Measurements from ENCODE around the gene ASIC5.

Gene ASIC5

DNA sequence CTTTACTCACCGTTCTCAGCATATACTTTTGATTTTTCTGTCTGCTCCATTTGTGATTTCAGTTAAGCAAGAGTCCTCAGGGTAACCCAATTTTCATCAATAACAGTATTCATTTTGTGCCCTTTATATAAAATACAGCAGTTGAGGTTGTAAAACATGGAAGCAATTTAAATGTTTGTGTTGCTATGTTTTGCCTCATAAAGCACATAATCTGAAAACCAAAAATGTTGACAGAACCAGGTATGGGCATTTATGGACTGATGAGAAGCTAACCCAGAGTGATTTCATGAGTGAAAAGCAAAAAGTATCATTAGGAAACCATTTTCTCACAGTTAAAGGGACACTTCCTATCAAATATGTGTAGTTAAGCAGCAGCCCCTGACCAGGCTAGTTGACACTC is at the start of gene ASIC5:
TSS of gene ASIC5 (minus strand) at position 101 of the 400 bp plus-strand sequence. CDS start at position 50, 51 bp downstream.
- TF ChIP-seq ZSCAN4 (tag by site-specific recombination; IDR thresholded peaks at IDR 0.05) (no peak), BCL11B (tag by site-specific recombination; IDR thresholded peaks at IDR 0.05; ENCODE audit: low read depth) (no peak), ZNF658 (tag by site-specific recombination; IDR thresholded peaks at IDR 0.05) (no peak), ZNF514 (tag by site-specific recombination; IDR thresholded peaks at IDR 0.05) (no peak), ZBTB7A (tag by site-specific recombination; IDR thresholded peaks at IDR 0.05; ENCODE audit: low read depth) (no peak), ZNF747 (tag by site-specific recombination; IDR thresholded peaks at IDR 0.05) (no peak), SP7 (tag by site-specific recombination; IDR thresholded peaks at IDR 0.05) (no peak), KLF7 (tag by site-specific recombination; IDR thresholded peaks at IDR 0.05; ENCODE audit: borderline replicate concordance) (no peak), ZBTB44 (tag by site-specific recombination; IDR thresholded peaks at IDR 0.05) (no peak), GLIS2 (tag by site-specific recombination; IDR thresholded peaks at IDR 0.05) (no peak), WT1 (tag by site-specific recombination; IDR thresholded peaks at IDR 0.05) (no peak), SETDB1 (IDR thresholded peaks at IDR 0.05; ENCODE audit: insufficient read length, low read length) (no peak), ZNF560 (tag by site-specific recombination; IDR thresholded peaks at IDR 0.05; ENCODE audit: borderline replicate concordance) (no peak), AEBP2 (tag by site-specific recombination; IDR thresholded peaks at IDR 0.05; ENCODE audit: borderline replicate concordance) (no peak), ZBTB8A (tag by site-specific recombination; IDR thresholded peaks at IDR 0.05) (no peak), ZNF155 (tag by site-specific recombination; IDR thresholded peaks at IDR 0.05) (no peak), ZNF785 (tag by site-specific recombination; IDR thresholded peaks at IDR 0.05) (no peak), KLF16 (tag by site-specific recombination; IDR thresholded peaks at IDR 0.05) (no peak)
- TF ChIP-seq, protein P1, sequence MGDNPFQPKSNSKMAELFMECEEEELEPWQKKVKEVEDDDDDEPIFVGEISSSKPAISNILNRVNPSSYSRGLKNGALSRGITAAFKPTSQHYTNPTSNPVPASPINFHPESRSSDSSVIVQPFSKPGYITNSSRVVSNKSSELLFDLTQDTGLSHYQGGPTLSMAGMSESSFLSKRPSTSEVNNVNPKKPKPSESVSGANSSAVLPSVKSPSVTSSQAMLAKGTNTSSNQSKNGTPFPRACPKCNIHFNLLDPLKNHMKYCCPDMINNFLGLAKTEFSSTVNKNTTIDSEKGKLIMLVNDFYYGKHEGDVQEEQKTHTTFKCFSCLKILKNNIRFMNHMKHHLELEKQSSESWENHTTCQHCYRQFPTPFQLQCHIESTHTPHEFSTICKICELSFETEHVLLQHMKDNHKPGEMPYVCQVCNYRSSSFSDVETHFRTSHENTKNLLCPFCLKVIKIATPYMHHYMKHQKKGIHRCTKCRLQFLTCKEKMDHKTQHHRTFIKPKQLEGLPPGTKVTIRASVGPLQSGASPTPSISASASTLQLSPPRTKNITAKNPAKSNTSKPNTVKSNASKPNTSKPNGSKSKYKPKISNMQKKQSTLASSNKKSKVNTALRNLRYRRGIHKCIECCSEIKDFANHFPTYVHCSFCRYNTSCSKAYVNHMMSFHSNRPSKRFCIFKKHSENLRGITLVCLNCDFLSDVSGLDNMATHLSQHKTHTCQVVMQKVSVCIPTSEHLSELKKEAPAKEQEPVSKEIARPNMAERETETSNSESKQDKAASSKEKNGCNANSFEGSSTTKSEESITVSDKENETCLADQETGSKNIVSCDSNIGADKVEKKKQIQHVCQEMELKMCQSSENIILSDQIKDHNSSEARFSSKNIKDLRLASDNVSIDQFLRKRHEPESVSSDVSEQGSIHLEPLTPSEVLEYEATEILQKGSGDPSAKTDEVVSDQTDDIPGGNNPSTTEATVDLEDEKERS (tag by site-specific recombination; IDR thresholded peaks at IDR 0.05) = no peak
- CTCF ChIA-PET = interaction anchor here (0.6 kb wide), 1 partner anchor 14 kb away, joined by 3 read pairs; no protein-coding TSS in a partner anchor
- POLR2A ChIA-PET = no interaction called here
- no peaks in the 10 kb centered on the region for H3K36me3 ChIP-seq (ENCODE audit: control insufficient read depth in 2 of 2, insufficient read depth in 1 of 2, low read length in 2 of 2)
- H3K4me3 ChIP-seq (ENCODE audit: low read depth, low read length) = no peak within 1 kb of the TSS
- no peaks in the 10 kb centered on the region for H3K9me3 ChIP-seq (ENCODE audit: control insufficient read depth, insufficient read depth, low read depth, low read length)
- H3K27ac ChIP-seq (ENCODE audit: extremely low read depth, low read depth, low read length) = no peak within 1 kb of the TSS
- no peaks in the 10 kb centered on the region for H3K4me1 ChIP-seq (ENCODE audit: control insufficient read depth, insufficient read depth, low read length)

DNA sequence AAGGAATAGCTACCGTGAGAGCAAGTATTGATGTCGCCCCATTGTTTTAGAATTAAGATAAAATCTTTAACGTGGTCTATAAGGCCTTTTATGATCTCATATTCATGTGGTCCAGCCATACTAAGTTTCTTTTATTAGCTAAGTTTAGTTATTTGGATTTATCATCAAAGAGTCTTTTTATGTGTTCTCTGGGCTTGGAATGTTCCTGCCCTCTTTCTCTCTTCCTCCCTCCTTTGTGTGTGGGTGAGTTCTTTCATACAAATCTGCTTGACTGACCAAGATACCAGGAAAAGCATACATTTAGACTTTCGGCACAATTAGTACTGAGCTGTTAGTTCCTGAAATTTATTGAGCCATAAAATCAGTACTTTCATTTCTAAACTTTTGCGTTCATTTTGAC is 48.7 kb upstream of the ASIC5 start:
- ChIA-PET CTCF (no interaction called here), POLR2A (no interaction called here)
- Histone ChIP-seq H3K4me1 (ENCODE audit: control insufficient read depth, insufficient read depth, low read length) (no peaks in the 10 kb centered on the region), H3K36me3 (ENCODE audit: control insufficient read depth in 2 of 2, insufficient read depth in 1 of 2, low read length in 2 of 2) (no peaks in the 10 kb centered on the region), H3K27ac (ENCODE audit: extremely low read depth, low read depth, low read length) (no peak overlapping the region), H3K4me3 (ENCODE audit: low read depth, low read length) (no peak overlapping the region), H3K9me3 (ENCODE audit: control insufficient read depth, insufficient read depth, low read depth, low read length) (no peaks in the 10 kb centered on the region)
- no peak for TF ChIP-seq ZNF391 (tag by site-specific recombination; IDR thresholded peaks at IDR 0.05; ENCODE audit: borderline replicate concordance, low read depth)
- no peak for TF ChIP-seq ZNF24 (tag by site-specific recombination; IDR thresholded peaks at IDR 0.05)
- TF ChIP-seq ZSCAN4 (tag by site-specific recombination; IDR thresholded peaks at IDR 0.05) = no peak
- no peak for TF ChIP-seq ZNF555 (tag by site-specific recombination; conservative IDR thresholded peaks at IDR 0.05)
- no peak for TF ChIP-seq ZNF341 (tag by site-specific recombination; IDR thresholded peaks at IDR 0.05; ENCODE audit: low read depth)
- TF ChIP-seq INSM2 (tag by site-specific recombination; IDR thresholded peaks at IDR 0.05) = no peak
- TF ChIP-seq ZNF610 (tag by site-specific recombination; IDR thresholded peaks at IDR 0.05; ENCODE audit: borderline replicate concordance) = no peak

Data from HEK293 (cell line).